UCSD-AML1 (cell line): Measurements from ENCODE around the gene SERPINE3.

ENCODE experiments used
- DNase-seq: peaks from one replicate; lab custom pipeline; 2025; ENCODE audit not compliant: unreplicated experiment; lab: John Stamatoyannopoulos, UW

The SERPINE3 gene

GRCh38 chr13:51339354-51339753 lies at the start of gene SERPINE3:
TSS of gene SERPINE3 (plus strand) at chr13:51339691. CDS start at chr13:51341092, 1,401 bp downstream.
- no peak for DNase-seq

GRCh38 chr13:51291341-51291740 lies 48.1 kb upstream of the SERPINE3 start:
- DNase-seq: no peak

GRCh38 chr13:51292000-51292565 lies 47.4 kb upstream of the SERPINE3 start:
- DNase-seq: no peak

GRCh38 chr13:51297556-51297955 lies 41.9 kb upstream of the SERPINE3 start:
- no peak for DNase-seq

- no peak for DNase-seq
Observed at GRCh38 chr13:51298812-51299211, 40.7 kb upstream of the SERPINE3 start.

- no peak for DNase-seq
Observed at GRCh38 chr13:51303063-51303552, 36.4 kb upstream of the SERPINE3 start.

- no peak for DNase-seq
Observed at GRCh38 chr13:51303882-51304281, 35.6 kb upstream of the SERPINE3 start.

- no peak for DNase-seq
Observed at GRCh38 chr13:51305271-51305967, 34.1 kb upstream of the SERPINE3 start.

- DNase-seq: no peak
Observed at GRCh38 chr13:51308781-51309180, 30.7 kb upstream of the SERPINE3 start.

- no peak for DNase-seq
Observed at GRCh38 chr13:51311231-51311630, 28.3 kb upstream of the SERPINE3 start.

GRCh38 chr13:51311957-51312520 lies 27.5 kb upstream of the SERPINE3 start:
- DNase-seq: no peak

- DNase-seq: no peak
Observed at GRCh38 chr13:51313619-51314018, 25.9 kb upstream of the SERPINE3 start.

- no peak for DNase-seq
Observed at GRCh38 chr13:51317262-51317661, 22.2 kb upstream of the SERPINE3 start.

- DNase-seq: no peak
Observed at GRCh38 chr13:51318015-51318414, 21.5 kb upstream of the SERPINE3 start.

GRCh38 chr13:51318876-51319275 lies 20.6 kb upstream of the SERPINE3 start:
- no peak for DNase-seq

- DNase-seq: no peak
Observed at GRCh38 chr13:51321836-51322235, 17.7 kb upstream of the SERPINE3 start.

GRCh38 chr13:51322826-51323225 lies 16.7 kb upstream of the SERPINE3 start:
- DNase-seq: no peak

- DNase-seq: no peak
Observed at GRCh38 chr13:51323824-51324511, 15.5 kb upstream of the SERPINE3 start.

- no peak for DNase-seq
Observed at GRCh38 chr13:51324714-51325420, 14.6 kb upstream of the SERPINE3 start.

GRCh38 chr13:51325837-51326236 lies 13.7 kb upstream of the SERPINE3 start:
- DNase-seq: no peak

GRCh38 chr13:51326777-51327176 lies 12.7 kb upstream of the SERPINE3 start:
- no peak for DNase-seq
